Measurements from ENCODE around the gene TUBGCP2. TPM values are rescaled to one million over a fixed set of nuclear protein-coding genes. Genes with fewer than 3 reads are reported as not detected.

TUBGCP2 gene
- total and polyA plus RNA-seq, 2 donors, result 27.8 to 35.6 TPM

- Histone ChIP-seq H3K4me1 (ENCODE audit: insufficient read depth) (no peaks in the 10 kb centered on the region), H3K4me3 (ENCODE audit: low read depth, low read length) (peak overlapping the region; percentile 80), H3K36me3 (ENCODE audit: insufficient read depth) (no peaks in the 10 kb centered on the region), H3K27ac (ENCODE audit: low read depth) (peak overlapping the region; percentile 76)
- WGBS, result 2% methylated on average over 79 of the region's 79 CpGs
- no peak for DNase-seq (ENCODE audit: extremely low spot score)
Measured at GRCh38 chr10:133261726-133262325, 46.8 kb downstream of the TUBGCP2 start.

- 18% methylated on average over 50 of the region's 50 CpGs for WGBS
- no peak for DNase-seq (ENCODE audit: extremely low spot score)
- H3K27ac ChIP-seq (ENCODE audit: low read depth), result peak overlapping the region; percentile 76
Measured at GRCh38 chr10:133260895-133261725, 47.6 kb downstream of the TUBGCP2 start.

GRCh38 chr10:133259602-133259989, 49.1 kb downstream of the TUBGCP2 start:
- H3K36me3 ChIP-seq (ENCODE audit: insufficient read depth), result no peaks in the 10 kb centered on the region
- H3K4me3 ChIP-seq (ENCODE audit: low read depth, low read length), result no peak overlapping the region
- DNase-seq (ENCODE audit: extremely low spot score), result no peak
- WGBS, result 75% methylated on average over 12 of the region's 12 CpGs
- H3K4me1 ChIP-seq (ENCODE audit: insufficient read depth), result no peaks in the 10 kb centered on the region
- peak overlapping the region; percentile 35 for H3K27ac ChIP-seq (ENCODE audit: low read depth)

More at GRCh38 chr10:133260895-133261725, 47.6 kb downstream of the TUBGCP2 start:
- Histone ChIP-seq H3K36me3 (ENCODE audit: insufficient read depth) (no peaks in the 10 kb centered on the region), H3K4me3 (ENCODE audit: low read depth, low read length) (peak overlapping the region; percentile 80), H3K4me1 (ENCODE audit: insufficient read depth) (no peaks in the 10 kb centered on the region)

- DNase-seq (ENCODE audit: extremely low spot score), result no peak
- no peaks in the 10 kb centered on the region for H3K4me1 ChIP-seq (ENCODE audit: insufficient read depth)
- H3K36me3 ChIP-seq (ENCODE audit: insufficient read depth), result no peaks in the 10 kb centered on the region
- 55% methylated on average over 24 of the region's 24 CpGs for WGBS
- peak overlapping the region; percentile 35 for H3K27ac ChIP-seq (ENCODE audit: low read depth)
- H3K4me3 ChIP-seq (ENCODE audit: low read depth, low read length), result no peak overlapping the region
Measured at GRCh38 chr10:133258818-133259601, 49.7 kb downstream of the TUBGCP2 start.

GRCh38 chr10:133258066-133258817, 50.4 kb downstream of the TUBGCP2 start:
- Histone ChIP-seq H3K4me1 (ENCODE audit: insufficient read depth) (no peaks in the 10 kb centered on the region), H3K27ac (ENCODE audit: low read depth) (peak overlapping the region; percentile 60), H3K36me3 (ENCODE audit: insufficient read depth) (no peaks in the 10 kb centered on the region), H3K4me3 (ENCODE audit: low read depth, low read length) (no peak overlapping the region)
- WGBS, result 73% methylated on average over 21 of the region's 21 CpGs
- no peak for DNase-seq (ENCODE audit: extremely low spot score)

- no peak for DNase-seq (ENCODE audit: extremely low spot score)
- 8% methylated on average over 27 of the region's 27 CpGs for WGBS
- H3K4me1 ChIP-seq (ENCODE audit: insufficient read depth), result no peaks in the 10 kb centered on the region
- H3K4me3 ChIP-seq (ENCODE audit: low read depth, low read length), result no peak overlapping the region
- peak overlapping the region; percentile 54 for H3K27ac ChIP-seq (ENCODE audit: low read depth)
- H3K36me3 ChIP-seq (ENCODE audit: insufficient read depth), result no peaks in the 10 kb centered on the region
Measured at GRCh38 chr10:133257489-133258065, 51.1 kb downstream of the TUBGCP2 start.

GRCh38 chr10:133255323-133255722, 53.3 kb downstream of the TUBGCP2 start:
- no peak overlapping the region for H3K27ac ChIP-seq (ENCODE audit: low read depth)
- 88% methylated on average over 15 of the region's 15 CpGs for WGBS
- H3K4me1 ChIP-seq (ENCODE audit: insufficient read depth), result no peaks in the 10 kb centered on the region
- no peak for DNase-seq (ENCODE audit: extremely low spot score)
- H3K4me3 ChIP-seq (ENCODE audit: low read depth, low read length), result no peak overlapping the region
- no peaks in the 10 kb centered on the region for H3K36me3 ChIP-seq (ENCODE audit: insufficient read depth)

- DNase-seq (ENCODE audit: extremely low spot score), result no peak
- Histone ChIP-seq H3K27ac (ENCODE audit: low read depth) (no peak overlapping the region), H3K4me1 (ENCODE audit: insufficient read depth) (no peaks in the 10 kb centered on the region), H3K36me3 (ENCODE audit: insufficient read depth) (no peaks in the 10 kb centered on the region), H3K4me3 (ENCODE audit: low read depth, low read length) (no peak overlapping the region)
- WGBS, result 56% methylated on average over 13 of the region's 13 CpGs
Measured at GRCh38 chr10:133254421-133255120, 54.1 kb downstream of the TUBGCP2 start.

GRCh38 chr10:133253361-133253955, 55.2 kb downstream of the TUBGCP2 start:
- H3K4me3 ChIP-seq (ENCODE audit: low read depth, low read length), result no peak overlapping the region
- 82% methylated on average over 22 of the region's 22 CpGs for WGBS
- no peak overlapping the region for H3K27ac ChIP-seq (ENCODE audit: low read depth)
- no peak for DNase-seq (ENCODE audit: extremely low spot score)
- H3K4me1 ChIP-seq (ENCODE audit: insufficient read depth), result no peaks in the 10 kb centered on the region
- H3K36me3 ChIP-seq (ENCODE audit: insufficient read depth), result no peaks in the 10 kb centered on the region

GRCh38 chr10:133252223-133252552, 56.5 kb downstream of the TUBGCP2 start:
- Histone ChIP-seq H3K4me3 (ENCODE audit: low read depth, low read length) (no peak overlapping the region), H3K27ac (ENCODE audit: low read depth) (no peak overlapping the region), H3K36me3 (ENCODE audit: insufficient read depth) (no peaks in the 10 kb centered on the region), H3K4me1 (ENCODE audit: insufficient read depth) (no peaks in the 10 kb centered on the region)
- no peak for DNase-seq (ENCODE audit: extremely low spot score)
- 80% methylated on average over 12 of the region's 12 CpGs for WGBS

- WGBS, result 58% methylated on average over 28 of the region's 28 CpGs
- no peak for DNase-seq (ENCODE audit: extremely low spot score)
- Histone ChIP-seq H3K4me3 (ENCODE audit: low read depth, low read length) (no peak overlapping the region), H3K4me1 (ENCODE audit: insufficient read depth) (no peaks in the 10 kb centered on the region), H3K27ac (ENCODE audit: low read depth) (no peak overlapping the region), H3K36me3 (ENCODE audit: insufficient read depth) (no peaks in the 10 kb centered on the region)
Measured at GRCh38 chr10:133251388-133252222, 57.1 kb downstream of the TUBGCP2 start.
